NCI-H460 (cell line): ENCODE results near the gene PLEKHB2. TPM values are rescaled to one million over a fixed set of nuclear protein-coding genes. Genes with fewer than 3 reads are reported as not detected.
"Not testable (repeated sequence)": the region's sequence is repeated elsewhere in the genome, so short reads cannot be mapped to it uniquely, and the experiment has no call there.

Experiments
- DNase-seq: peaks from one replicate; pipeline ENCODE4 v3.0.0-alpha.2; 2016; ENCODE audit warnings: low read depth; ENCODE audit errors: extremely low read depth
- total RNA-seq: library from RNA; depleted of rRNA; stranded (reverse); fragments of >200 nt; shearing (Covaris generic); gene quantifications from 2 replicates; pipeline ENCODE4 v1.2.3, GENCODE V29; 2014

The PLEKHB2 gene
- total RNA-seq, 1 experiment from 2014 or later, result 79.6 TPM

GRCh38 chr2:131142849-131143248 is 37.7 kb downstream of the PLEKHB2 start:
- DNase-seq, result no peak

GRCh38 chr2:131143803-131144202 is 38.7 kb downstream of the PLEKHB2 start:
- DNase-seq, result no peak

- no peak for DNase-seq
Measured at GRCh38 chr2:131145040-131145439, 39.9 kb downstream of the PLEKHB2 start.

- DNase-seq, result no peak
Measured at GRCh38 chr2:131146231-131146630, 41.1 kb downstream of the PLEKHB2 start.

- DNase-seq, result no peak
Measured at GRCh38 chr2:131146749-131147148, 41.6 kb downstream of the PLEKHB2 start.

GRCh38 chr2:131148426-131148825 is 43.3 kb downstream of the PLEKHB2 start:
- DNase-seq, result no peak

GRCh38 chr2:131150109-131150508 is 45.0 kb downstream of the PLEKHB2 start:
- DNase-seq, result not testable (repeated sequence)

GRCh38 chr2:131151398-131151797 is 46.3 kb downstream of the PLEKHB2 start:
- DNase-seq, result no peak

GRCh38 chr2:131152074-131152473 is 46.9 kb downstream of the PLEKHB2 start:
- no peak for DNase-seq

- no peak for DNase-seq
Measured at GRCh38 chr2:131153529-131153928, 48.4 kb downstream of the PLEKHB2 start.

- DNase-seq, result peak; percentile 69
Measured at GRCh38 chr2:131154071-131154531, 49.0 kb downstream of the PLEKHB2 start.

- no peak for DNase-seq
Measured at GRCh38 chr2:131154647-131155046, 49.5 kb downstream of the PLEKHB2 start.

GRCh38 chr2:131155208-131155855 is 50.2 kb downstream of the PLEKHB2 start:
- no peak for DNase-seq

- DNase-seq, result no peak
Measured at GRCh38 chr2:131156452-131157149, 51.5 kb downstream of the PLEKHB2 start.

GRCh38 chr2:131165562-131165961 is 60.4 kb downstream of the PLEKHB2 start:
- not testable (repeated sequence) for DNase-seq

- no peak for DNase-seq
Measured at GRCh38 chr2:131168538-131168937, 63.4 kb downstream of the PLEKHB2 start.

GRCh38 chr2:131178050-131178449 is 72.9 kb downstream of the PLEKHB2 start:
- DNase-seq, result not testable (repeated sequence)

- DNase-seq, result not testable (repeated sequence)
Measured at GRCh38 chr2:131178721-131179418, 73.7 kb downstream of the PLEKHB2 start.

GRCh38 chr2:131181451-131181850 is 76.3 kb downstream of the PLEKHB2 start:
- DNase-seq, result not testable (repeated sequence)

- DNase-seq, result not testable (repeated sequence)
Measured at GRCh38 chr2:131193421-131193820, 88.3 kb downstream of the PLEKHB2 start.

GRCh38 chr2:131196186-131196585 is 91.0 kb downstream of the PLEKHB2 start:
- DNase-seq, result not testable (repeated sequence)
